GM19452 (cell line): ENCODE results near the gene OLA1.
"Not testable (repeated sequence)": the region's sequence is repeated elsewhere in the genome, so short reads cannot be mapped to it uniquely, and the experiment has no call there.

Experiments
- ATAC-seq: cut with Tn5 transposase; IDR thresholded peaks from one replicate; pipeline ENCODE4 v1.9.1; 2021; ENCODE audit not compliant: unreplicated experiment

The OLA1 gene

GRCh38 chr2:174248187-174248997 lies at the start of gene OLA1:
OLA1 (minus strand) TSS chr2:174248532; CDS start chr2:174246815, 1,717 bp downstream.
- ATAC-seq, result peak; percentile 98

GRCh38 chr2:174292908-174293307 lies 44.6 kb upstream of the OLA1 start:
- no peak for ATAC-seq

- no peak for ATAC-seq
These were observed 37.8 kb upstream of the OLA1 start for GRCh38 chr2:174286172-174286571.

DNA sequence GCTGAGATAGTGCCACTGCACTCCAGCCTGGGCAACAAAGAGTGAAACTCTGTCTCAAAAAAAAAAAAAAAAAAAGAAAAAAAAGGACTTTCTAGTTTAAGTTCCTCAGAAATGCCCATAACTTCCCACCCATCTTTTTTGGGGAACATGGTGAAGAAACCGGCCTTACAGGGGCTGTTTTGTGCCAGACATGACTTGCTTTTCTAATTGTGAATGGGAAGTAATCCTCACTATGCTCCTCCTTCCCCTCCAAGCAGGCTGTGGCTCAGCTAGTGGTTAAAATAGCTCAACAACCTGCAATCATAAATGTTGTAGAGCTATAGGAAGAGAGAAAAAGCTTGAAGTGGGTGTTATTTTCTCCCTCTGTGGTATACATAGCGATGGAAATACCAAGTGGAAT lies 34.1 kb upstream of the OLA1 start:
- ATAC-seq, result no peak

GRCh38 chr2:174281736-174282135 lies 33.4 kb upstream of the OLA1 start:
- ATAC-seq, result no peak

DNA sequence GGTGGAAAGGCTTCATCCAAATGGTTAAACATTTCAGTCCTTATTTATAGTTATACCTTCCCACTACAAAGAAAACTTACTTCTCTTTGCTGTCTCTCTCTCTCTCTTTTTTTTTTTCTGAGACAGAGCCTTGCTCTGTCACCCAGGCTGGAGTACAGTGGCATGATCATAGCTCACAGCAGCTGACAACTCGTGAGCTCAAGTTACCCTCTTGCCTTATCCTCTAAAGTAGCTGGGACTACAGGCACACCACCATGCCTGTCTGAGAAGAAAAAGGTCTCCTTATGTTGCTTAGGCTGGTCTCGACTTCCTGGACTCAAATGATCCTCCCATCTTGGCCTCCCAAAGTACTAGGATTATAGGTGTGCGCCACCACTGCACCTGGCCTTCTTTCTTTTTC lies 32.3 kb upstream of the OLA1 start:
- no peak for ATAC-seq

GRCh38 chr2:174270263-174270662 lies 21.9 kb upstream of the OLA1 start:
- ATAC-seq, result not testable (repeated sequence)

DNA sequence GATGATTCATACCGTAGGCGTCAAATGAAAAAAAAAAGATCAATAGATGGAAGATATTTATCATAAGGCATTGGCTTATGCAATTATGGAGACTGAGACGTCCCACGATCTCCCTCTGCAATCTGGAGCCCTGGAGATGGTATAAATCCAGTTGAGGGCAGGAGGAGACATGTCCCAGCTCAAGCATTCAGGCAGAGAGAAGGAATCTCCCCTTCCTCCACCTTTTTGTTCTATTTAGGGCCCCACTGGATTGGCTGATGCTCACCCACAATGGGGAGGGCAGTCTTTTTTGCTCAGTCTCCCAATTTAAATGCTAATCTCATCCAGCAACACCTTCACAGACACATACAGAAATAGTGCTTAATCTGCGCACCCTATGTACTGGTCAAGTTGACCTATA lies 18.0 kb upstream of the OLA1 start:
- ATAC-seq, result no peak

- ATAC-seq, result no peak
These were observed 15.7 kb upstream of the OLA1 start for GRCh38 chr2:174263997-174264396.

DNA sequence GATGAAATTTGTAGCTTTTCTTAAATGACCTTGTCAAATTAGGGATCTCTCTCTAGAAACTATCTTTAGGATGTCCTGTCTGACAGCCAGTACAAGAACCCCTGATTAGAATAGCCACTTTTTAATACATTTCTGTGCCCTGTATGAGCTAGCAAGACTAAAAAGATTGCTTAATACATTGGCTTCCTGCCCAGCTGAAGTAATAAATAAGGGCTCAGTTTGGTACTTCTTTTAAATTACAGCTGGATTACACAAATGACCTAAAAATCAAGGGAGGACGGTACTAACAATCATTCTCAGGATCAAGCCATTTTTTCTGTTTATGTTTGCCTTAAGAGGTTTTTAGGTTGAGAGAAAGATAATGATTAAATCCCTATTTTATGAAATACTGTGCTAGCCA lies 11.6 kb upstream of the OLA1 start:
- no peak for ATAC-seq

DNA sequence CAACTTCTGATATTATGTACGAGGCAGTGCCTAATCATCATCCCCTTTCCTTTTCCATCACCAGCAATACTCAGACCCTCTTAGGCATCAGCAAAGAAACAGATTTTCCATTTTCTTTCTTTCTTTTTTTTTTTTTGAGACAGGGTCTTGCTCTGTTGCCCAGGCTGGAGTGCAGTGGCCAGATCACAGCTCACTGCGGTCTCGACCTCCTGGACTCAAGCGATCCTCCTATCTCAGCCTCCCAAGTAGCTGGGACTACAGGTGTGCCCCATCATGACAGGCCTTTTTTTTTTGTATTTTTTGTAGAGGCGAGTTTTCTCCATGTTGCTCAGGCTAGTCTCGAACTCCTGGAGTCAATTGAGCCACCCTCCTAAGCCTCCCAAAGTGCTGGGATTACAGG lies 5.9 kb upstream of the OLA1 start:
- ATAC-seq, result no peak

- no peak for ATAC-seq
These were observed 763 bp upstream of the OLA1 start for GRCh38 chr2:174248998-174249592.

DNA sequence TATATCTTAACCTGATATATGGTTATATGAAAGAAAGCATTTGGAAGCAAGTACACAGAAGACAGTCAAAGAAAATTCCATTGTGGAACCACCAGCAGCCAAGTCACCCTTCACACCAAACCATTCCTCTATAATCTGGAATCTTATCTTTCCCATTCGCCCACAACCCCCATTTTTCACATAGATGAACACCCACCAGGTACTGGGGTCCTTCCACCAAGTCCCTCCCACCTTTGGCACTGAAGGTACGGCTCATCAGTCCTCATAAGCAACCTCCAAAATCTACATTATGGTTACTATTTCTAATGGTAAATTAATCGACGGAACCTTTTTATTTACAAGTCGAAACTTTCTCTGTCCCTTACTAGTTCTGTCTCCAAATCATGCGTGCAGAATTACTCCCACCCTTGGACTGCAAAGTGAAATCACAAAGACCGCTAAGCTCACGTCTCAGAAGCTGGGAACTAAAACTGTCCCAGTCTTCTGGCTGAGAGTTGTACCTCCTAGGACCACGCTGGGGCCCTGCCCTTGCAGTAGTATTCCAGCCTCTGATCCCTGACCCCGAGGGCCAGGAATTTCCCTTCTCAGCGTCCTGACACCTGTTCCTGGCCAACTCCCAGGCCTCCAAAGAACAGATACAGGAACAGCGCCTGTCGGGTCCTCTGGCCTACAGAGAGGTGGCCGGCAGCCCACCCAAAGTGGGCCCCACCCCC lies 702 bp downstream of the OLA1 start:
- peak; percentile 1 for ATAC-seq

- ATAC-seq, result no peak
These were observed 1.4 kb downstream of the OLA1 start for GRCh38 chr2:174246944-174247381.

DNA sequence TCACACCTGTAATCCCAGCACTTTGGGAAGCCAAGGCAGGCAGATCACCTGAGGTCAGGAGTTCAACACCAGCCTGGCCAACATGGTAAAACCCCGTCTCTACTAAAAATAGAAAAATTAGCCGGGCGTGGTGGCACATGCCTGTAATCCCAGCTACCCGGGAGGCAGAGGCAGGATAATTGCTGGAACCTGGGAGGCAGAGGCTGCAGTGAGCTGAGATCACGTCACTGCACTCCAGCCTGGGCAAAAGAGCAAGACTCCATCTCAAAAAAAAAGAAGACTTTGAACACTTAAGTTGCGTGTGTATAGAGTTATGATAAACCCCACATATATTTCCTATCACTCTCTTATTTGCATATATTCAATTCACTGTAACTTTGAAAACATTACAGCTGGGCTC lies 2.7 kb downstream of the OLA1 start:
- not testable (repeated sequence) for ATAC-seq

- ATAC-seq, result no peak
These were observed 3.3 kb downstream of the OLA1 start for GRCh38 chr2:174245065-174245464.

DNA sequence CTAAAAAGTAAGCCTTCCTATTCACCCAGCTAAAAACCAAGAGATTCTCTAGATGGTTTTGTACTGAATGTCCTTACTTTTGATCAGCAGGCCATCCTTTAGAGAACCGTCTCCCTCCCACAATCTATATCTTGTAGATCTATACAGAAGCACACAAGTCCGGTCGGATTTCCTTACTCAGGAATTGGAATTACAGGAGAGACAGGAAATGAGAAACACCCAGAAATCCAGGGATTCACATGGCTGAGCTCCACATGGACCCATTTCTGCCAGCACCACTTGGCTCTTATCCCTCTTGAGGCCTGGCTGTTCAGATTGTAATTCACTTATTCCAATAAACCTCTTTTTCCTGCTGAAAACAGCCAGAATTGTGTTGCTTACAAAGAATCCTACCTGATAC lies 4.5 kb downstream of the OLA1 start:
- no peak for ATAC-seq

- no peak for ATAC-seq
These were observed 8.2 kb downstream of the OLA1 start for GRCh38 chr2:174240097-174240496.

- ATAC-seq, result no peak
These were observed 11.9 kb downstream of the OLA1 start for GRCh38 chr2:174236429-174236828.

- no peak for ATAC-seq
These were observed 12.7 kb downstream of the OLA1 start for GRCh38 chr2:174235680-174236079.

DNA sequence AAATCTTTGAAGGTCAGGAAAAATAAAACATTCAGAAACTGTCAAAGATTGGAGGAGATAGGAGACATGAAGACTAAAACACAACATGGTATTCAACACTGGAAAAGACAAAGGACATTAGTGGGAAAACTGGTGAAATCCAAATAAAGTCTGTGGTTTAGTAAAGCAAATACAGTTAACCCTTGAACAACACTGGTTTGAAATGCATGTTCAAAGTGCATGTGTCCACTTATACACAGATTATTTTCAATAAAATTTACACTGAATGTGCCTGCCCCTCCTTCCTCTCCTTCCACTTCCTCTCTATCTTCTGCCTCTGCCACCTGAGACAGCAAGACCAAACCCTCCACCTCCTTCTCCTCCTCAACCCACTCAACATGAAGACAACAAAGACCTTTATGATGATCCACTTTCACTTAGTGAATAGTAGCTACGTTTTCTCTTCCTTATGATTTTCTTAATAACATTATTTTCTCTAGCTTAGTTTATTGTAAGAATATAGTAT lies 14.5 kb downstream of the OLA1 start:
- no peak for ATAC-seq

DNA sequence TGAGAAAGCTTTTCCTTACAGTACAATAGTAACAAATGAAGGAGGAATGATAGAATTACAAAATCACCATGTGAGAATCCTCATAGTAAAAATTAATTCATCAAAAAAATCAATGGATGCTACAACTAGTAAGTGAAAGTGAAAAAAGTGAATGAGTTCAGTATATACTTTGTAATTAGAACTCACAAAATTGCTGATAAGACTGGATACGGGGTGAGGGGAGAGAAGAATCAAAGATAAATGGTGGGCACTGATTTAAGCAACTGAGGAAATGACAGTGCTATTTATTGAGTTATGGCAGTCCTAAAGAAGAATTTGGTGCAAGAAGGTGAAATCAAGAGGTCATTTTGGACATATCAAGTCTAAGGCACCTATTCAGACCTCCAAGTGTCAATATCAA lies 20.6 kb downstream of the OLA1 start:
- no peak for ATAC-seq
